ENCODE measurements around the gene ACTN4. TPM values are rescaled to one million over a fixed set of nuclear protein-coding genes. Genes with fewer than 3 reads are reported as not detected.

The ACTN4 gene
- total and polyA plus RNA-seq, 2 of the 4 experiments (the other 2 are of a cell fraction), result 541 to 659 TPM

DNA sequence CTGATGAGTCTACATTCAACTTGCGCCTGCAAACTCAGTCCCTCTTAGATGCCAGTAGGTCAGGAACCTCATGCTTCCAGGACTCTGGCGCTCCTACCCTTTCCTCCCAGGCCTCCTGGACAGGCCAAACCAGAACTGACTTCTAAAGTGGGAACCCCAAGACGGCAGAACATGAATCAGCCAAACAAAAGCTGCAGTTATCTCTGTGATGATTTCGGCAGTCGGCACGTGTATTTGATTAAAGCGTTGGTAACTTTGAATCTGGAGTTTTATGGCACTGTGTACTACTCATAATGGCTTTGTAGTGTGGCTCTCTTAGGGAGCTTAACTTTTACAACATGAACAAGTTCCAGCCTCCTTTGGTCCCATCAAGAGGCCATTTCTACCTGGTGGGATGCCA, 13.7 kb downstream of the ACTN4 start:
- Histone ChIP-seq H3K56ac (ENCODE audit: extremely low read depth, insufficient read depth, low read length) (no peak overlapping the region), H3K23ac (ENCODE audit: low read depth, low read length) (peak overlapping the region; percentile 61; the same call in 1 of the 2 replicates), H3K9ac (ENCODE audit: low read depth, low read length) (no peak overlapping the region), H3K36me3 (ENCODE audit: control insufficient read depth, insufficient read depth, low read length) (peaks cover 17% of the 10 kb centered on the region), H3K4me3 (ENCODE audit: insufficient read depth, low read depth, low read length) (no peak overlapping the region), H3K9me3 (ENCODE audit: control insufficient read depth, insufficient read depth, low read length) (no peaks in the 10 kb centered on the region), H4K91ac (ENCODE audit: insufficient read depth, low read depth, low read length) (peak overlapping the region; percentile 56; the same call in 1 of the 2 replicates), H2BK15ac (ENCODE audit: low read depth, low read length) (peak overlapping the region; percentile 57; the same call in 1 of the 3 replicates), H2BK20ac (ENCODE audit: low read depth, low read length) (peak overlapping the region; percentile 43; the same call in 1 of the 2 replicates), H4K20me1 (ENCODE audit: insufficient read depth, low read length) (peaks cover 54% of the 10 kb centered on the region), H3K4ac (ENCODE audit: low read depth, low read length) (peak overlapping the region; percentile 84), H3K4me1 (ENCODE audit: control insufficient read depth, insufficient read depth, low read length) (peaks cover 54% of the 10 kb centered on the region), H3K79me1 (ENCODE audit: low read depth in 1 of 2, low read length in 2 of 2) (peaks cover 0 to 66% of the 10 kb centered on the region in 2 experiments; a peak in 2 of 4 replicates), H2AFZ (replicated peaks; ENCODE audit: low read length, poor library complexity) (no peak overlapping the region), H2AK9ac (replicated peaks; ENCODE audit: low read depth, low read length, poor library complexity) (no peak overlapping the region), H2BK120ac (ENCODE audit: low read depth, low read length) (peak overlapping the region; percentile 77; the same call in 1 of the 2 replicates), H2BK5ac (ENCODE audit: low read depth, low read length, poor library complexity, severe bottlenecking) (peak overlapping the region; percentile 59), H3K9me1 (ENCODE audit: insufficient read depth, low read length) (peaks cover 51% of the 10 kb centered on the region), H4K5ac (ENCODE audit: low read depth, low read length) (no peak overlapping the region), H2AK5ac (ENCODE audit: low read depth, low read length) (peak overlapping the region; percentile 64), H3K18ac (ENCODE audit: low read depth, low read length) (0 out of 2 replicates have a peak overlapping the region, but pooled peaks have one; percentile 17), H4K8ac (ENCODE audit: low read depth in 2 of 2, low read length in 2 of 2) (peak overlapping the region in 1 of 2 experiments; percentile 46; a peak in 3 of 4 replicates), H3K14ac (replicated peaks; ENCODE audit: low read depth, low read length) (peak overlapping the region; percentile 69), H3K4me2 (ENCODE audit: low read depth, low read length) (no peak overlapping the region), H3K27ac (ENCODE audit: insufficient read depth, low read length) (peak overlapping the region; percentile 14; the same call in 1 of the 2 replicates), H3K27me3 (ENCODE audit: control insufficient read depth, insufficient read depth, low read length) (no peaks in the 10 kb centered on the region)
- DNase-seq, result no peak
- POLR2A ChIA-PET (ENCODE audit: unreplicated experiment), result no interaction called here
- no TSS peak for BruUV-seq (replicated peaks)
- 100% methylated on average over 2 of the region's 7 CpGs; no CpG with 5 or more reads in 1 of the 2 experiments for WGBS, 2 experiments (ENCODE audit: extremely low coverage in 2 of 2, insufficient read length in 1 of 2)
- CTCF ChIA-PET, result no interaction called here
- in situ Hi-C loops (cut with MboI; ENCODE audit: low sequenced_read_pairs) (no loop called here), dilution Hi-C loops (cut with HindIII; ENCODE audit: low sequenced_read_pairs, unreplicated experiment) (no loop called here), intact Hi-C loops (cut with micrococcal nuclease) (no loop called here)
- ATAC-seq (ENCODE audit: low read depth), result no peak
- TF ChIP-seq CHD1 (IDR thresholded peaks at IDR 0.05; ENCODE audit: low read depth, low read length), result no peak
- TF ChIP-seq FOS (IDR thresholded peaks at IDR 0.05; ENCODE audit: low read depth, low read length), result no peak
- TF ChIP-seq, protein P1, sequence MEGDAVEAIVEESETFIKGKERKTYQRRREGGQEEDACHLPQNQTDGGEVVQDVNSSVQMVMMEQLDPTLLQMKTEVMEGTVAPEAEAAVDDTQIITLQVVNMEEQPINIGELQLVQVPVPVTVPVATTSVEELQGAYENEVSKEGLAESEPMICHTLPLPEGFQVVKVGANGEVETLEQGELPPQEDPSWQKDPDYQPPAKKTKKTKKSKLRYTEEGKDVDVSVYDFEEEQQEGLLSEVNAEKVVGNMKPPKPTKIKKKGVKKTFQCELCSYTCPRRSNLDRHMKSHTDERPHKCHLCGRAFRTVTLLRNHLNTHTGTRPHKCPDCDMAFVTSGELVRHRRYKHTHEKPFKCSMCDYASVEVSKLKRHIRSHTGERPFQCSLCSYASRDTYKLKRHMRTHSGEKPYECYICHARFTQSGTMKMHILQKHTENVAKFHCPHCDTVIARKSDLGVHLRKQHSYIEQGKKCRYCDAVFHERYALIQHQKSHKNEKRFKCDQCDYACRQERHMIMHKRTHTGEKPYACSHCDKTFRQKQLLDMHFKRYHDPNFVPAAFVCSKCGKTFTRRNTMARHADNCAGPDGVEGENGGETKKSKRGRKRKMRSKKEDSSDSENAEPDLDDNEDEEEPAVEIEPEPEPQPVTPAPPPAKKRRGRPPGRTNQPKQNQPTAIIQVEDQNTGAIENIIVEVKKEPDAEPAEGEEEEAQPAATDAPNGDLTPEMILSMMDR (conservative IDR thresholded peaks at IDR 0.05; ENCODE audit: low read depth, low read length), result no peak
- no peak for TF ChIP-seq BHLHE40 (IDR thresholded peaks at IDR 0.05; ENCODE audit: low read depth, low read length)
- no peak for TF ChIP-seq ELK1 (IDR thresholded peaks at IDR 0.05; ENCODE audit: borderline replicate concordance, low read depth, low read length)
- no peak for TF ChIP-seq RFX5 (IDR thresholded peaks at IDR 0.05; ENCODE audit: low read depth, low read length)
- no peak for TF ChIP-seq NFE2L2 (IDR thresholded peaks at IDR 0.05; ENCODE audit: low read depth, low read length)
- no peak for TF ChIP-seq MAZ (IDR thresholded peaks at IDR 0.05; ENCODE audit: borderline replicate concordance, low read depth, low read length)
- TF ChIP-seq USF2 (IDR thresholded peaks at IDR 0.05; ENCODE audit: low read depth, low read length), result no peak
- TF ChIP-seq CEBPB (IDR thresholded peaks at IDR 0.05; ENCODE audit: low read depth, low read length), result no peak

Data from IMR-90 (cell line).